Glomerular visceral epithelial cell (primary cell): ENCODE data around the gene SUGCT.
A peak's percentile ranks its signal among the peaks of the same experiment; 100 is the strongest.

Experiments used
- DNase-seq: peaks from one replicate; pipeline ENCODE4 v3.0.0-alpha.2; 2016; ENCODE audit errors: extremely low spot score

The SUGCT gene

GRCh38 chr7:40675741-40676140, 540.9 kb downstream of the SUGCT start:
- no peak for DNase-seq

- no peak for DNase-seq
These were observed 541.4 kb downstream of the SUGCT start for GRCh38 chr7:40676221-40676620.

GRCh38 chr7:40680657-40681056, 545.9 kb downstream of the SUGCT start:
- peak; percentile 11 for DNase-seq

- no peak for DNase-seq
These were observed 547.9 kb downstream of the SUGCT start for GRCh38 chr7:40682696-40683095.

GRCh38 chr7:40694026-40694809, 559.4 kb downstream of the SUGCT start:
- DNase-seq = no peak

GRCh38 chr7:40694991-40695390, 560.2 kb downstream of the SUGCT start:
- no peak for DNase-seq

- peak; percentile 9 for DNase-seq
These were observed 562.8 kb downstream of the SUGCT start for GRCh38 chr7:40697653-40698052.

- DNase-seq = no peak
These were observed 563.6 kb downstream of the SUGCT start for GRCh38 chr7:40698214-40698920.

GRCh38 chr7:40698921-40699260, 564.1 kb downstream of the SUGCT start:
- no peak for DNase-seq

GRCh38 chr7:40700653-40701421, 566.0 kb downstream of the SUGCT start:
- DNase-seq = no peak

- DNase-seq = no peak
These were observed 567.2 kb downstream of the SUGCT start for GRCh38 chr7:40701836-40702551.

- no peak for DNase-seq
These were observed 569.4 kb downstream of the SUGCT start for GRCh38 chr7:40704172-40704571.

GRCh38 chr7:40706829-40707228, 572.0 kb downstream of the SUGCT start:
- no peak for DNase-seq

- DNase-seq = no peak
These were observed 574.5 kb downstream of the SUGCT start for GRCh38 chr7:40709062-40709964.

GRCh38 chr7:40711706-40712105, 576.9 kb downstream of the SUGCT start:
- DNase-seq = no peak

GRCh38 chr7:40714363-40715052, 579.7 kb downstream of the SUGCT start:
- DNase-seq = no peak

- DNase-seq = no peak
These were observed 580.2 kb downstream of the SUGCT start for GRCh38 chr7:40715053-40715430.

GRCh38 chr7:40716052-40716451, 581.2 kb downstream of the SUGCT start:
- peak; percentile 4 for DNase-seq

- peak; percentile 79 for DNase-seq
These were observed 582.4 kb downstream of the SUGCT start for GRCh38 chr7:40717242-40717641.

- DNase-seq = no peak
These were observed 585.6 kb downstream of the SUGCT start for GRCh38 chr7:40720416-40720815.
